Cardiac septum (tissue), 1 donor: ENCODE results near the gene RBBP8. TPM values are rescaled to one million over a fixed set of nuclear protein-coding genes. Genes with fewer than 3 reads are reported as not detected.

Experiments
- DNase-seq: peaks from one replicate; pipeline ENCODE4 v3.0.0-alpha.2; 2020; ENCODE audit warnings: low spot score
- intact Hi-C: fragments of 100-400 bp; cut with DNase I; formaldehyde crosslinking; loops from one replicate; pipeline ENCODE4 v1.14.0; 2022
- total RNA-seq: library from RNA; stranded (reverse); fragmentation: NEBNext Ultra II Directional; extraction: Animal tissue kit (Norgen Biotek cat#: 25700); gene quantifications from one replicate; pipeline ENCODE4 v1.2.1, GENCODE V29; 2021
- donor health status: DM: no; HTN: no; CAD: no.

Gene RBBP8
- total RNA-seq, 1 donor from 2014 or later: 7.2 TPM

DNA sequence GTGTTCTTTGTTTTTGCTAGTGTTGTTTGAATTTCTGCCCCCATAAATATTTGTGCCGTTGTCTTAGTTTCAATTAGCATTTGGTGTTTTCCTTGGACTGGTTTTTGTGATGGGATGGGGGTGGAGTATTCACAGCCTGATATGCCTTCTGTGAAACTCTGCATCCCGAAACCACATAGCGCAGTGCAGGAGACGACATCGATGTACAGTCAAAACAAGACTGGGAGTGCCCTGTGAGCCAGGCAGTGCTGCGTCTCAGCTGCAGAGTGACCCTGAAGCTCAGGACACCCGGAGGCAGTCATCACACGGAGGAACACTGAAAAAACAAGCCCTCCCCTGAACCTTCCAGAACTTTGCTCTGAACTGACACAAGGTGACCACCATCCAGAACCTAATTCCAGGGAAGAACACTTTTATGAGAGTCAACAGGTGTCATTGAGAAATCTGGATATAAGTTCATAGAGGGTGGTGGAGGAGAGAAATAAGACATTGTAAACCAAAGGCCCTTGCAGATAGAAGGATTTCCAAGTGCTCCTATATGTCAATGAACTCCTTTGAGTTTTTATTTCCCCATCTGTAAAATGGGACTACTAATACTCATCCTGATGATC, 141.0 kb downstream of the RBBP8 start:
- intact Hi-C loops: no loop called here
- no peak for DNase-seq

Other genes starting within 250 kb of the RBBP8 start
- gene CABLES1, start 202.2 kb downstream of the RBBP8 start, total RNA-seq: 1.5 TPM